A549 (cell line): ENCODE measurements around the gene PCDH15. TPM values are rescaled to one million over a fixed set of nuclear protein-coding genes. Genes with fewer than 3 reads are reported as not detected.

ENCODE experiments used
- ATAC-seq, 2 experiments: fragments of 200-7000 bp in 1 of 2; fragments of >200 bp in 1 of 2; cut with Nextera tagmentation in 1 of 2; cut with Tn5 transposase in 1 of 2; 3 replicates each; pipeline versions ENCODE4 v1.8.0 to v1.9.1; 2018 to 2020; ENCODE audit warnings: mild to moderate bottlenecking in 1 of 2, moderate library complexity in 1 of 2
- CTCF ChIA-PET: fragments of 300-600 bp; sonication (Branson Sonifier 250); formaldehyde crosslinking; extraction: SDS; loops from one replicate; lab custom pipeline; 2021; ENCODE audit warnings: antibody characterized with exemption, inconsistent platforms; lab: Yijun Ruan, JAX
- POLR2A ChIA-PET: fragments of 350-600 bp; formaldehyde crosslinking; extraction: SDS; loops from one replicate; lab custom pipeline; 2021; ENCODE audit warnings: antibody characterized with exemption, inconsistent platforms; lab: Yijun Ruan, JAX
- DNase-seq, 2 experiments: peaks; one replicate each; pipeline versions ENCODE4 v3.0.0 to v3.0.0-alpha.2; 2011 to 2016; ENCODE audit warnings: low read depth in 1 of 2, low spot score in 1 of 2
- FAIRE-seq: peaks from 2 replicates; lab custom pipeline; 2011; peaks lifted over from hg19 to GRCh38; lab: Jason Lieb, UNC
- H3K27ac ChIP-seq, 2 experiments: fragments of >200 bp; sonication (Bioruptor Twin); formaldehyde crosslinking; 3 replicates each; pipeline ENCODE4 v1.5.1; 2016 to 2017
- H3K4me1 ChIP-seq: fragments of >200 bp; sonication (Bioruptor Twin); formaldehyde crosslinking; 3 replicates; pipeline ENCODE4 v1.6.1; 2016
- H3K4me2 ChIP-seq: fragments of >200 bp; sonication (Bioruptor Twin); formaldehyde crosslinking; 3 replicates; pipeline ENCODE4 v1.6.1; 2016
- H3K4me3 ChIP-seq: fragments of >200 bp; sonication (Bioruptor Twin); formaldehyde crosslinking; 3 replicates; pipeline ENCODE4 v1.5.1; 2016
- H3K9me3 ChIP-seq: fragments of >200 bp; sonication (Bioruptor Twin); formaldehyde crosslinking; 3 replicates; pipeline ENCODE4 v1.6.1; 2016
- BHLHE40 ChIP-seq: IDR thresholded peaks from 2 replicates; pipeline ENCODE4 v1.6.1; 2012; ENCODE audit warnings: low read depth, low read length, inconsistent platforms
- CBX2 ChIP-seq: fragments of 200-600 bp; sonication (generic); IDR thresholded peaks from 2 replicates; pipeline ENCODE4 v1.6.1; 2016; ENCODE audit warnings: low read depth, mild to moderate bottlenecking, borderline replicate concordance
- CBX8 ChIP-seq: fragments of 200-600 bp; sonication (generic); IDR thresholded peaks from 2 replicates; pipeline ENCODE4 v1.6.1; 2016
- CTCF ChIP-seq: fragments of >200 bp; sonication (Bioruptor Twin); formaldehyde crosslinking; IDR thresholded peaks from 3 replicates; pipeline ENCODE4 v1.5.1; 2016
- E2F6 ChIP-seq: IDR thresholded peaks from 2 replicates; pipeline ENCODE4 v1.6.1; 2012; ENCODE audit warnings: low read depth, borderline replicate concordance
- EHF ChIP-seq: fragments of 250-450 bp; sonication (Bioruptor Pico); IDR thresholded peaks from 2 replicates; pipeline ENCODE4 v1.5.0; 2020; ENCODE audit warnings: mild to moderate bottlenecking
- ESRRA ChIP-seq: fragments of 150-350 bp; IDR thresholded peaks from 2 replicates; pipeline ENCODE4 v1.6.1; 2014; ENCODE audit warnings: mild to moderate bottlenecking, low read length, borderline replicate concordance
- FOXS1 ChIP-seq: fragments of 250-450 bp; sonication (Bioruptor Pico); IDR thresholded peaks from 2 replicates; pipeline ENCODE4 v1.5.0; 2020; ENCODE audit warnings: mild to moderate bottlenecking, moderate library complexity
- GATA3 ChIP-seq: IDR thresholded peaks from 2 replicates; pipeline ENCODE4 v1.6.1; 2012; ENCODE audit warnings: borderline replicate concordance
- HDAC2 ChIP-seq: fragments of 200-600 bp; sonication (generic); IDR thresholded peaks from 2 replicates; pipeline ENCODE4 v1.6.1; 2016
- HES2 ChIP-seq: fragments of >200 bp; sonication (Bioruptor Twin); formaldehyde crosslinking; IDR thresholded peaks from 2 replicates; pipeline ENCODE4 v1.6.1; 2016
- HMGXB4 ChIP-seq: fragments of 250-450 bp; sonication (Bioruptor Pico); IDR thresholded peaks from 2 replicates; pipeline ENCODE4 v1.5.0; 2021; ENCODE audit warnings: mild to moderate bottlenecking, moderate library complexity, borderline replicate concordance
- HOXA7 ChIP-seq: fragments of 250-450 bp; sonication (Bioruptor Pico); IDR thresholded peaks from 2 replicates; pipeline ENCODE4 v1.5.0; 2020; ENCODE audit warnings: mild to moderate bottlenecking, moderate library complexity
- KDM1A ChIP-seq: fragments of 200-600 bp; sonication (generic); IDR thresholded peaks from 2 replicates; pipeline ENCODE4 v1.6.1; 2016; ENCODE audit warnings: low read depth, mild to moderate bottlenecking
- NPAS2 ChIP-seq: fragments of 250-450 bp; sonication (Bioruptor Pico); IDR thresholded peaks from 2 replicates; pipeline ENCODE4 v1.8.0; 2022; ENCODE audit warnings: mild to moderate bottlenecking, moderate library complexity, borderline replicate concordance
- POLR2A ChIP-seq: IDR thresholded peaks from 2 replicates; pipeline ENCODE4 v1.6.1; 2012; ENCODE audit warnings: mild to moderate bottlenecking, low read length
- RAD21 ChIP-seq, 2 experiments: fragments of >200 bp in 1 of 2; sonication (Bioruptor Twin) in 1 of 2; formaldehyde crosslinking in 1 of 2; IDR thresholded peaks in 1 of 2; conservative IDR thresholded peaks in 1 of 2; 2 replicates in 1 of 2; 3 replicates in 1 of 2; pipeline ENCODE4 v1.6.1; 2012 to 2018; ENCODE audit warnings: inconsistent platforms in 1 of 2
- RARB ChIP-seq: fragments of 250-450 bp; sonication (Bioruptor Pico); IDR thresholded peaks from 2 replicates; pipeline ENCODE4 v1.8.0; 2021; ENCODE audit warnings: mild to moderate bottlenecking, moderate library complexity
- RFX5 ChIP-seq: fragments of 450-650 bp; IDR thresholded peaks from 2 replicates; pipeline ENCODE4 v1.7.1; 2014; ENCODE audit warnings: antibody characterized with exemption, mild to moderate bottlenecking, moderate library complexity
- SMC3 ChIP-seq: fragments of >200 bp; sonication (Bioruptor Twin); formaldehyde crosslinking; IDR thresholded peaks from 3 replicates; pipeline ENCODE4 v1.6.1; 2018; ENCODE audit warnings: inconsistent platforms
- TFCP2L1 ChIP-seq: fragments of 250-450 bp; sonication (Bioruptor Pico); IDR thresholded peaks from 2 replicates; pipeline ENCODE4 v1.5.0; 2021; ENCODE audit warnings: mild to moderate bottlenecking
- TP53 ChIP-seq: fragments of 250-450 bp; sonication (Bioruptor Pico); IDR thresholded peaks from 2 replicates; pipeline ENCODE4 v1.5.0; 2021; ENCODE audit warnings: mild to moderate bottlenecking, moderate library complexity
- ZC3H11A ChIP-seq: fragments of 450-650 bp; IDR thresholded peaks from 2 replicates; pipeline ENCODE4 v1.6.1; 2014; ENCODE audit warnings: antibody characterized with exemption, mild to moderate bottlenecking
- ZFP36 ChIP-seq: fragments of 450-650 bp; IDR thresholded peaks from 2 replicates; pipeline ENCODE4 v1.6.1; 2014; ENCODE audit warnings: borderline replicate concordance; ENCODE audit not compliant: partially characterized antibody
- ZNF302 ChIP-seq: fragments of 250-450 bp; sonication (Bioruptor Pico); IDR thresholded peaks from 2 replicates; pipeline ENCODE4 v1.9.0; 2021; ENCODE audit warnings: inconsistent platforms, mild to moderate bottlenecking, moderate library complexity
- WGBS: methylation state at CpG from one replicate; pipeline ENCODE4 v1.1.6; 2017; ENCODE audit errors: missing lambda C conversion rate; 5-methylcytosine and 5-hydroxymethylcytosine counted together
- polyA plus RNA-seq, 4 experiments: library from polyadenylated mRNA; depleted of rRNA in 3 of 4; stranded (reverse); fragments of >200 nt; fragmentation: RNase III in 1 of 4; extraction: RNeasy Plus Mini Kit Qiagen cat#74134 plus additional on column Dnase treatment in 1 of 4; gene quantifications; 2 replicates in 3 of 4; 3 replicates in 1 of 4; pipeline ENCODE4 v1.2.3, GENCODE V29; 2011 to 2017

The PCDH15 gene
- polyA plus RNA-seq, 2 of the 4 experiments (the other 2 are of a cell fraction): 0.03 TPM; not detected in 1

- TF ChIP-seq BHLHE40 (no peak), RARB (CRISPR knock-in tag) (no peak), KDM1A (no peak), GATA3 (no peak), CBX2 (no peak), RAD21 (conservative IDR thresholded peaks at IDR 0.05 in 1 of 2, IDR thresholded peaks at IDR 0.05 in 1 of 2) (no peak), ZFP36 (no peak), TP53 (CRISPR knock-in tag) (no peak), RFX5 (no peak), SMC3 (no peak), NPAS2 (CRISPR knock-in tag) (no peak), EHF (CRISPR knock-in tag) (no peak), CBX8 (no peak), HMGXB4 (no peak), POLR2A (no peak), HDAC2 (no peak), E2F6 (no peak)
- Histone ChIP-seq H3K4me1 (no peaks in the 10 kb centered on the region), H3K27ac (no peak overlapping the region), H3K9me3 (no peaks in the 10 kb centered on the region), H3K4me2 (no peak overlapping the region), H3K4me3 (no peak overlapping the region)
- ATAC-seq (no peak), DNase-seq (no peak), FAIRE-seq (no peak)
- CTCF ChIA-PET: no interaction called here
- POLR2A ChIA-PET: no interaction called here
Observed at GRCh38 chr10:54434782-54435181, 366.2 kb downstream of the PCDH15 start.

- ChIA-PET CTCF (no interaction called here), POLR2A (no interaction called here)
- DNase-seq: no peak
Observed at GRCh38 chr10:54415483-54415882, 385.5 kb downstream of the PCDH15 start.

More at GRCh38 chr10:54415483-54415882, 385.5 kb downstream of the PCDH15 start:
- whole genome bisulfite sequencing: 6% methylated on average over 1 of the region's 1 CpG
- Histone ChIP-seq H3K4me3 (no peak overlapping the region), H3K4me2 (no peak overlapping the region), H3K27ac (no peak overlapping the region)
- TF ChIP-seq BHLHE40 (no peak), CBX2 (no peak), TP53 (CRISPR knock-in tag) (no peak), HOXA7 (no peak), ZC3H11A (no peak), HMGXB4 (no peak), FOXS1 (CRISPR knock-in tag) (no peak), ESRRA (no peak), ZNF302 (CRISPR knock-in tag) (no peak), CTCF (no peak), HES2 (no peak), TFCP2L1 (no peak), POLR2A (no peak)
- TF ChIP-seq, all 56 proteins: peak for 0
- ATAC-seq (no peak), FAIRE-seq (no peak)
- no peaks in the 10 kb centered on the region; the same call in 2 of the 3 replicates for H3K9me3 ChIP-seq
- H3K4me1 ChIP-seq: no peaks in the 10 kb centered on the region
